ENCODE measurements around the gene CAMSAP2. TPM values are rescaled to one million over a fixed set of nuclear protein-coding genes. Genes with fewer than 3 reads are reported as not detected.

The CAMSAP2 gene
- total RNA-seq, 1 experiment from 2014 or later = 40.3 TPM

DNA sequence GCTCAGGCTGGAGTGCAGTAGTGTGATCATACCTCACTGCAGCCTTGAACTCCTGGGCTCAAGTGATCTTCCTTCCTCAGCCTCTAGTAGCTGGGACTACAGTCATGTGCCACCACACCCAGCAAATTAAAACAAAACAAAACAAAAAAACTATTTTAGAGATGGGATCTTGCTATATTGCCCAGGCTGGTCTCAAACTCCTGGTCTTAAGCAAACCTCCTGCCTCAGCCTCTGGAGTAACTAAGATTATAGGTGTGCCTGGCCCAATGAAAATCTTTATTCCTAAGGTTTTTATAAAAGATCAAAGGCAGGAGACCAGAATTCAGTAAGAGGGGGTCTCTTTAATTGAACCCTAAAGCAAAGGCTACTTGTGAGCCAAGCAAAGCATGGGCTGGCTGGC, 166.1 kb downstream of the CAMSAP2 start:
- Histone ChIP-seq H3K27me3 (ENCODE audit: insufficient read depth, low read depth) (no peaks in the 10 kb centered on the region), H3K79me2 (ENCODE audit: low read depth) (no peaks in the 10 kb centered on the region), H4K20me1 (ENCODE audit: insufficient read depth) (no peaks in the 10 kb centered on the region; the same call in 1 of the 2 replicates), H3K4me1 (replicated peaks; ENCODE audit: insufficient read depth) (peaks cover 22% of the 10 kb centered on the region; the same call in 1 of the 2 replicates), H3K27ac (no peak overlapping the region), H3F3A (ENCODE audit: insufficient read depth, low read depth) (peaks cover 6% of the 10 kb centered on the region; the same call in 1 of the 2 replicates), H3K4me3 (no peak overlapping the region), H3K36me3 (ENCODE audit: low read depth) (peaks cover 24% of the 10 kb centered on the region), H3K9me3 (ENCODE audit: insufficient read depth, low read depth) (no peaks in the 10 kb centered on the region), H3K9me2 (ENCODE audit: insufficient read depth) (no peaks in the 10 kb centered on the region), H2AFZ (no peak overlapping the region), H3K4me2 (no peak overlapping the region)
- BruUV-seq (replicated peaks) = no TSS peak
- DNase-seq = no peak
- TF ChIP-seq, protein P1, sequence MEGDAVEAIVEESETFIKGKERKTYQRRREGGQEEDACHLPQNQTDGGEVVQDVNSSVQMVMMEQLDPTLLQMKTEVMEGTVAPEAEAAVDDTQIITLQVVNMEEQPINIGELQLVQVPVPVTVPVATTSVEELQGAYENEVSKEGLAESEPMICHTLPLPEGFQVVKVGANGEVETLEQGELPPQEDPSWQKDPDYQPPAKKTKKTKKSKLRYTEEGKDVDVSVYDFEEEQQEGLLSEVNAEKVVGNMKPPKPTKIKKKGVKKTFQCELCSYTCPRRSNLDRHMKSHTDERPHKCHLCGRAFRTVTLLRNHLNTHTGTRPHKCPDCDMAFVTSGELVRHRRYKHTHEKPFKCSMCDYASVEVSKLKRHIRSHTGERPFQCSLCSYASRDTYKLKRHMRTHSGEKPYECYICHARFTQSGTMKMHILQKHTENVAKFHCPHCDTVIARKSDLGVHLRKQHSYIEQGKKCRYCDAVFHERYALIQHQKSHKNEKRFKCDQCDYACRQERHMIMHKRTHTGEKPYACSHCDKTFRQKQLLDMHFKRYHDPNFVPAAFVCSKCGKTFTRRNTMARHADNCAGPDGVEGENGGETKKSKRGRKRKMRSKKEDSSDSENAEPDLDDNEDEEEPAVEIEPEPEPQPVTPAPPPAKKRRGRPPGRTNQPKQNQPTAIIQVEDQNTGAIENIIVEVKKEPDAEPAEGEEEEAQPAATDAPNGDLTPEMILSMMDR (conservative IDR thresholded peaks at IDR 0.05) = no peak
- TF ChIP-seq EZH2 (IDR thresholded peaks at IDR 0.05; ENCODE audit: low read depth) = no peak
- ChIA-PET POLR2A (ENCODE audit: unreplicated experiment) (no interaction called here), CTCF (interaction anchor here (0.6 kb wide), 1 partner anchor 211 kb away, joined by 5 read pairs; no protein-coding TSS in a partner anchor)
- intact Hi-C loops (cut with micrococcal nuclease; ENCODE audit: unreplicated experiment) = no loop called here

DNA sequence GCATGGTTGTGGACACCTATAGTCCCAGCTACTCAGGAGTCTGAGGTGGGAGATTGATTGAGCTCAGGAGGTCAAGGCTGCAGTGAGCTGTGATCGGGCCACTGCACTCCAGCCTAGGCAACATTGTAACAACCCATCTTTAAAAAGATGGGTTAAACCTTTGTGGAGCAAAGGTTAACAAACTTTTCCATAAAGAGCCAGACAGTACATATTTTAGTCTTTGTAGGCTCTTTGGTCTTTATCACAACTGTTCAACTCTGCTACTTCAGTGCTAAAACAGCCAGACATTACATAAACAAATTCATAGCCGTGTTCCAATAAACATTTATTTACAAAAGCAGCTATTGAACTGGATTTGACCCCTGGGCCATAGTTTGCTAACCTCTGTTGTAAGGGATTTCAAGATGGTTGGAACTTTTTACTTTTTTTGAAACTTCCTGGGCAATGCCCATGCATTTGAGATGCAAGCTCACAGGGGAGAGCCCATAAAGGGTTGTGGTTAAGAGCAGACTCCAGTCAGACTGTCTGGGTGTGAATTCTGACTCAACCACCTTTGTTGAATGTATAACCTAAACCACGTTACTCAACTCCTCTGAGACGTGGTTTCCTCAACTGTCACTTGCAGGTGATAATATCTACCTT, 166.8 kb downstream of the CAMSAP2 start:
- no peak for TF ChIP-seq EZH2 (IDR thresholded peaks at IDR 0.05; ENCODE audit: low read depth)
- TF ChIP-seq, protein P1 (conservative IDR thresholded peaks at IDR 0.05) = no peak
- Histone ChIP-seq H3K27me3 (ENCODE audit: insufficient read depth, low read depth) (no peaks in the 10 kb centered on the region), H3K79me2 (ENCODE audit: low read depth) (no peaks in the 10 kb centered on the region), H2AFZ (no peak overlapping the region), H3K27ac (no peak overlapping the region), H4K20me1 (ENCODE audit: insufficient read depth) (no peaks in the 10 kb centered on the region), H3K9me2 (ENCODE audit: insufficient read depth) (no peaks in the 10 kb centered on the region), H3K4me2 (no peak overlapping the region), H3K9me3 (ENCODE audit: insufficient read depth, low read depth) (no peaks in the 10 kb centered on the region), H3K4me3 (no peak overlapping the region), H3K36me3 (ENCODE audit: low read depth) (peaks cover 23% of the 10 kb centered on the region), H3F3A (ENCODE audit: insufficient read depth, low read depth) (peaks cover 6% of the 10 kb centered on the region; the same call in 1 of the 2 replicates), H3K4me1 (replicated peaks; ENCODE audit: insufficient read depth) (peaks cover 22% of the 10 kb centered on the region; the same call in 1 of the 2 replicates)
- CTCF ChIA-PET = no interaction called here
- POLR2A ChIA-PET (ENCODE audit: unreplicated experiment) = interaction anchor here (0.7 kb wide), 1 partner anchor 9 kb away, joined by 8 read pairs; no protein-coding TSS in a partner anchor
- peak in 1 of 2 experiments; percentile 73 for DNase-seq
- intact Hi-C loops (cut with micrococcal nuclease; ENCODE audit: unreplicated experiment) = no loop called here
- BruUV-seq (replicated peaks) = no TSS peak

DNA sequence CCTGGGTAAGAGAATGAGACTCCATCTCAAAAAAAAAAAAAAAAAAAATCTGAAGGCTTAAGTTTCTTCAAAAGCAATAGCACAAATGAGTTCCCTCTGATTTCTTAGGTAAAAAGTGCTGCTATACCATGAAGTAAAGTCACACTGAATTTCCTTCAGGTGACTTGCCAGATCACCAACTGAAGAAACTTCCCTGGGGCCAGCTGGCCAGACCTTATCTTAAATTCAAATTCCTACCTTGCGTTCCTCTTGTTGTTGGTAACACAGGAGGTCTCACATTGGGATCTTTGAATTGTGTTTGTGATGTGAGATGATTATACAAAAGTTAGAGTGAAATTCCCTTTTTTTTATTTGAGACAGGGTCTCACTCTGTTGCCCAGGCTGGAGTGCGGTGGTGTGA, 167.8 kb downstream of the CAMSAP2 start:
- Histone ChIP-seq H3K27ac (no peak overlapping the region), H3K4me3 (no peak overlapping the region), H3F3A (ENCODE audit: insufficient read depth, low read depth) (peaks cover 6% of the 10 kb centered on the region; the same call in 1 of the 2 replicates), H4K20me1 (ENCODE audit: insufficient read depth) (no peaks in the 10 kb centered on the region), H2AFZ (no peak overlapping the region), H3K4me1 (replicated peaks; ENCODE audit: insufficient read depth) (peaks cover 22% of the 10 kb centered on the region; the same call in 1 of the 2 replicates), H3K27me3 (ENCODE audit: insufficient read depth, low read depth) (no peaks in the 10 kb centered on the region), H3K9me3 (ENCODE audit: insufficient read depth, low read depth) (no peaks in the 10 kb centered on the region), H3K9me2 (ENCODE audit: insufficient read depth) (no peaks in the 10 kb centered on the region), H3K36me3 (ENCODE audit: low read depth) (peaks cover 19% of the 10 kb centered on the region), H3K4me2 (no peak overlapping the region), H3K79me2 (ENCODE audit: low read depth) (no peaks in the 10 kb centered on the region)
- TF ChIP-seq EZH2 (IDR thresholded peaks at IDR 0.05; ENCODE audit: low read depth) = no peak
- TF ChIP-seq, protein P1 (conservative IDR thresholded peaks at IDR 0.05) = no peak
- ChIA-PET CTCF (interaction anchor here (0.6 kb wide), 1 partner anchor 440 kb away, joined by 4 read pairs; no protein-coding TSS in a partner anchor), POLR2A (ENCODE audit: unreplicated experiment) (no interaction called here)
- DNase-seq = no peak
- BruUV-seq (replicated peaks) = no TSS peak
- intact Hi-C loops (cut with micrococcal nuclease; ENCODE audit: unreplicated experiment) = no loop called here
